GM23338 (cell line): ENCODE data around the gene GAA. TPM values are rescaled to one million over a fixed set of nuclear protein-coding genes. Genes with fewer than 3 reads are reported as not detected.
A peak's percentile ranks its signal among the peaks of the same experiment; 100 is the strongest.

ENCODE experiments used
- ATAC-seq: fragments of 200-7000 bp; cut with Tn5 transposase; 3 replicates; pipeline ENCODE4 v1.9.1; 2020
- DNase-seq: peaks from one replicate; pipeline ENCODE4 v3.0.0-alpha.2; 2015; ENCODE audit warnings: low spot score
- H2AFZ ChIP-seq: fragments of 200-600 bp; sonication (generic); 2 replicates; pipeline ENCODE4 v1.8.0; 2016; ENCODE audit warnings: antibody characterized with exemption, mild to moderate bottlenecking, moderate library complexity
- H3F3A ChIP-seq: fragments of 200-600 bp; sonication (generic); replicated peaks from 2 replicates; pipeline ENCODE4 v1.8.0; 2017; ENCODE audit warnings: antibody characterized with exemption, mixed run types, low read depth
- H3K27ac ChIP-seq: fragments of 200-600 bp; sonication (generic); 2 replicates; pipeline ENCODE4 v1.6.1; 2016; ENCODE audit warnings: low read depth
- H3K27me3 ChIP-seq: fragments of 200-600 bp; sonication (generic); 2 replicates; pipeline ENCODE4 v1.8.0; 2016; ENCODE audit warnings: mild to moderate bottlenecking, mixed run types, moderate library complexity; ENCODE audit not compliant: insufficient read depth
- H3K36me3 ChIP-seq: fragments of 200-600 bp; sonication (generic); 2 replicates; pipeline ENCODE4 v1.8.0; 2016; ENCODE audit warnings: mild to moderate bottlenecking; ENCODE audit not compliant: insufficient read depth
- H3K4me1 ChIP-seq: fragments of 200-600 bp; sonication (generic); 2 replicates; pipeline ENCODE4 v1.8.0; 2016; ENCODE audit warnings: mild to moderate bottlenecking, moderate library complexity; ENCODE audit not compliant: insufficient read depth
- H3K4me2 ChIP-seq: fragments of 200-600 bp; sonication (generic); 2 replicates; pipeline ENCODE4 v1.7.1; 2017; ENCODE audit warnings: mixed run types
- H3K4me3 ChIP-seq: fragments of 200-600 bp; sonication (generic); 2 replicates; pipeline ENCODE4 v1.6.1; 2016; ENCODE audit warnings: mixed run types
- H3K79me2 ChIP-seq: fragments of 200-600 bp; sonication (generic); replicated peaks from 2 replicates; pipeline ENCODE4 v1.8.0; 2017; ENCODE audit warnings: mild to moderate bottlenecking; ENCODE audit not compliant: insufficient read depth
- H3K9me2 ChIP-seq: fragments of 200-600 bp; sonication (generic); 2 replicates; pipeline ENCODE4 v1.8.0; 2017; ENCODE audit not compliant: insufficient read depth
- H4K20me1 ChIP-seq: fragments of 200-600 bp; sonication (generic); replicated peaks from 2 replicates; pipeline ENCODE4 v1.8.0; 2017; ENCODE audit warnings: mild to moderate bottlenecking; ENCODE audit not compliant: insufficient read depth
- H3K27ac Mint-ChIP-seq: 2 replicates; pipeline ENCODE4 v1.8.0; 2020; ENCODE audit warnings: inconsistent platforms, mild to moderate bottlenecking, moderate library complexity, mixed read lengths
- H3K27me3 Mint-ChIP-seq: 3 replicates; pipeline ENCODE4 v1.8.0; 2022; ENCODE audit warnings: low read depth, mild to moderate bottlenecking, moderate library complexity, mixed read lengths, inconsistent platforms; ENCODE audit not compliant: insufficient read depth, poor library complexity
- H3K36me3 Mint-ChIP-seq: 3 replicates; pipeline ENCODE4 v1.8.0; 2021; ENCODE audit warnings: low read depth, mild to moderate bottlenecking, inconsistent platforms, moderate library complexity, mixed read lengths
- H3K4me1 Mint-ChIP-seq: 3 replicates; pipeline ENCODE4 v1.8.0; 2020; ENCODE audit warnings: mild to moderate bottlenecking, inconsistent platforms, mixed read lengths
- H3K4me3 Mint-ChIP-seq: 3 replicates; pipeline ENCODE4 v1.8.0; 2021; ENCODE audit warnings: moderate library complexity, mild to moderate bottlenecking, inconsistent platforms, mixed read lengths
- H3K9me3 Mint-ChIP-seq: 3 replicates; pipeline ENCODE4 v1.8.0; 2020; ENCODE audit warnings: moderate library complexity, mild to moderate bottlenecking, inconsistent platforms, mixed read lengths
- CREB1 ChIP-seq: fragments of 250-450 bp; sonication (Bioruptor Pico); IDR thresholded peaks from 2 replicates; pipeline ENCODE4 v1.5.0; 2020; ENCODE audit warnings: low read depth, mild to moderate bottlenecking, moderate library complexity
- EZH2phosphoT487 ChIP-seq: fragments of 200-600 bp; sonication (generic); IDR thresholded peaks from one replicate; pipeline ENCODE4 v1.8.1; 2018; ENCODE audit warnings: antibody characterized with exemption; ENCODE audit not compliant: unreplicated experiment
- NANOG ChIP-seq: IDR thresholded peaks from 2 replicates; pipeline ENCODE4 v1.6.1; 2016; ENCODE audit warnings: antibody characterized with exemption, borderline replicate concordance
- POLR2AphosphoS5 ChIP-seq: IDR thresholded peaks from 2 replicates; pipeline ENCODE4 v1.6.1; 2016; ENCODE audit warnings: antibody characterized with exemption, low read depth
- ZNF331 ChIP-seq: fragments of 250-450 bp; sonication (Bioruptor Pico); IDR thresholded peaks from 2 replicates; pipeline ENCODE4 v1.5.0; 2020; ENCODE audit warnings: low read depth, mild to moderate bottlenecking, moderate library complexity
- long read RNA-seq: library from polyadenylated mRNA; unstranded; transcript quantifications from one replicate; pipeline ENCODE4 v2.0.0, GENCODE V29; 2020; ENCODE audit not compliant: unreplicated experiment
- polyA plus RNA-seq: library from polyadenylated mRNA; unstranded; fragments of >200 nt; fragmentation: Nextera tagmentation; extraction: Ambion mirVana; gene quantifications from 2 replicates; pipeline ENCODE4 v1.2.1, GENCODE V29; 2016
- total RNA-seq: library from RNA; depleted of rRNA; stranded (reverse); fragments of >200 nt; shearing (Covaris generic); gene quantifications from 2 replicates; pipeline ENCODE4 v1.2.3, GENCODE V29; 2014; rRNA removed
- TF ChIP-seq, protein P1 (sequence below), 2 experiments: fragments of 200-600 bp in 1 of 2; sonication (generic) in 1 of 2; conservative IDR thresholded peaks; 2 replicates each; pipeline versions ENCODE4 v1.5.1 to v1.6.1; 2016 to 2017; ENCODE audit warnings: antibody characterized with exemption in 2 of 2, low read depth in 2 of 2, mild to moderate bottlenecking in 2 of 2, moderate library complexity in 1 of 2
- TF ChIP-seq, protein P2 (sequence below): IDR thresholded peaks from 2 replicates; pipeline ENCODE4 v1.6.1; 2016; ENCODE audit warnings: antibody characterized with exemption

The GAA gene
- total RNA-seq, result 77.4 and 98.1 TPM in 2 replicates
- 72.5 and 73.9 TPM in 2 replicates for polyA plus RNA-seq
- long read RNA-seq, partial matches to known transcripts, result 12 of 22 reads
- long read RNA-seq, other reads (novel, unspliced or antisense), result 6 of 22 reads

DNA sequence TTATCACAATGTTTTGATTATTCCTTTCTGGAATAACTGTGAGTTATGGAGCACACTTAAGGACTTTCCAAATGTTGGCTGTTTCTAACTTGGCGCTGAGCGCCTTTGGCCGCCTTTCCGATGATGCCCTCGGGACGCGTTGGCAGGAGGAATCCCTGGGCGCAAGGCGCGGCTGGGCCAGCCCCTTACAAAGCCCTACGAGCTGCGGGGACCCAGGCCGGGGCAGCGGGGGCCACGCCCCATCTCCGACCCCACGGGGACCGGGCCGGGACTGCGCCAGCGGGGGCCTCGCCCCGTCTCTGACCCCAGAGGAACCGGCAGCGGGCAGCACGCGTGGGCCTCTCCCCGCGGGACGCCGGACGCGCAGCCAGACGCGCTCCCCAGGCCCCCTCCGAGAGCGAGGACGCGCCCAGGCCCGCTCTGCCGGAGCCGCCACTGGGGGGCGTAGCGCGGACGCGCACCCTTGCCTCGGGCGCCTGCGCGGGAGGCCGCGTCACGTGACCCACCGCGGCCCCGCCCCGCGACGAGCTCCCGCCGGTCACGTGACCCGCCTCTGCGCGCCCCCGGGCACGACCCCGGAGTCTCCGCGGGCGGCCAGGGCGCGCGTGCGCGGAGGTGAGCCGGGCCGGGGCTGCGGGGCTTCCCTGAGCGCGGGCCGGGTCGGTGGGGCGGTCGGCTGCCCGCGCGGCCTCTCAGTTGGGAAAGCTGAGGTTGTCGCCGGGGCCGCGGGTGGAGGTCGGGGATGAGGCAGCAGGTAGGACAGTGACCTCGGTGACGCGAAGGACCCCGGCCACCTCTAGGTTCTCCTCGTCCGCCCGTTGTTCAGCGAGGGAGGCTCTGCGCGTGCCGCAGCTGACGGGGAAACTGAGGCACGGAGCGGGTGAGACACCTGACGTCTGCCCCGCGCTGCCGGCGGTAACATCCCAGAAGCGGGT, at the start of gene GAA:
Gene GAA (plus strand): TSS at position 571 of the 935 bp plus-strand sequence. CDS start 3,006 bp downstream, outside the sequence.
- H3K27me3 Mint-ChIP-seq, result peaks cover 19% of the 10 kb centered on the region
- Histone ChIP-seq H2AFZ (peak within 1 kb of the TSS; percentile 96), H3K27ac (no peak within 1 kb of the TSS)

DNA sequence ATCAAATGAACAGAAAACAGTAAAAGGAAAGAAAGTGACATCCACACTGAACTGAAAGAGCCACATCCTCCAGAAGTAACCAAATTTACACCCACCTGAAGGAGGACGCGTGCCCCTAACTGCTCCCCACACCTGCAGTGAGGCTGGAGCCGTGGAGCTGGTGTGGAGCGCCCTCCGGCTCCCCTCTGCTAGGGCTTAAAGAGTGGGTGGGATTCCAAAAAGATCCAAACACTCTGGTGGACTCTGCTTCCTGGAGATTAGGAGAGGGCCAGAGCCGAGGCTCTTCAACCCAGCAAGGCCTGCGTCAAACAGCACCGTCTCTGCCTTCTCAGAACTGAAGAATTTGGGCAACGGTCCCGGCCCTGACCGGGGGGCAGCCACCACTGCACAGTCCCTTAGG, 49.7 kb upstream of the GAA start:
- Mint-ChIP-seq H3K27me3 (peaks cover 8% of the 10 kb centered on the region), H3K36me3 (0 out of 3 replicates have a peak, but pooled peaks cover 12% of the 10 kb centered on the region), H3K4me3 (no peak overlapping the region), H3K9me3 (no peaks in the 10 kb centered on the region), H3K27ac (no peak overlapping the region), H3K4me1 (peaks cover 24% of the 10 kb centered on the region)
- H4K20me1 ChIP-seq, result no peaks in the 10 kb centered on the region
- H3K9me2 ChIP-seq, result no peaks in the 10 kb centered on the region
- peaks cover 6% of the 10 kb centered on the region for H3K4me1 ChIP-seq
- ATAC-seq (no peak), DNase-seq (no peak)
- H3K36me3 ChIP-seq, result no peaks in the 10 kb centered on the region
- no peaks in the 10 kb centered on the region for H3K27me3 ChIP-seq
- no peak overlapping the region for H3K4me3 ChIP-seq
- no peaks in the 10 kb centered on the region for H3F3A ChIP-seq
- H2AFZ ChIP-seq, result no peak overlapping the region
- H3K79me2 ChIP-seq, result no peaks in the 10 kb centered on the region
- H3K27ac ChIP-seq, result no peak overlapping the region
- no peak overlapping the region for H3K4me2 ChIP-seq
- TF ChIP-seq, protein P1, sequence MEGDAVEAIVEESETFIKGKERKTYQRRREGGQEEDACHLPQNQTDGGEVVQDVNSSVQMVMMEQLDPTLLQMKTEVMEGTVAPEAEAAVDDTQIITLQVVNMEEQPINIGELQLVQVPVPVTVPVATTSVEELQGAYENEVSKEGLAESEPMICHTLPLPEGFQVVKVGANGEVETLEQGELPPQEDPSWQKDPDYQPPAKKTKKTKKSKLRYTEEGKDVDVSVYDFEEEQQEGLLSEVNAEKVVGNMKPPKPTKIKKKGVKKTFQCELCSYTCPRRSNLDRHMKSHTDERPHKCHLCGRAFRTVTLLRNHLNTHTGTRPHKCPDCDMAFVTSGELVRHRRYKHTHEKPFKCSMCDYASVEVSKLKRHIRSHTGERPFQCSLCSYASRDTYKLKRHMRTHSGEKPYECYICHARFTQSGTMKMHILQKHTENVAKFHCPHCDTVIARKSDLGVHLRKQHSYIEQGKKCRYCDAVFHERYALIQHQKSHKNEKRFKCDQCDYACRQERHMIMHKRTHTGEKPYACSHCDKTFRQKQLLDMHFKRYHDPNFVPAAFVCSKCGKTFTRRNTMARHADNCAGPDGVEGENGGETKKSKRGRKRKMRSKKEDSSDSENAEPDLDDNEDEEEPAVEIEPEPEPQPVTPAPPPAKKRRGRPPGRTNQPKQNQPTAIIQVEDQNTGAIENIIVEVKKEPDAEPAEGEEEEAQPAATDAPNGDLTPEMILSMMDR (conservative IDR thresholded peaks at IDR 0.05; ENCODE audit: low read depth in 2 of 2), result no peak
- no peak for TF ChIP-seq ZNF331 (CRISPR knock-in tag)

More for the DNA sequence above, at the start of gene GAA:
- Mint-ChIP-seq H3K27ac (peak within 1 kb of the TSS; percentile 60), H3K4me3 (peak within 1 kb of the TSS; percentile 91), H3K36me3 (peaks cover 3% of the 10 kb centered on the region; the same call in 2 of the 3 replicates), H3K4me1 (peaks cover 22% of the 10 kb centered on the region), H3K9me3 (no peaks in the 10 kb centered on the region; the same call in 2 of the 3 replicates)
- Histone ChIP-seq H4K20me1 (no peaks in the 10 kb centered on the region), H3K4me1 (peaks cover 10% of the 10 kb centered on the region; the same call in 1 of the 2 replicates), H3K4me2 (peak within 1 kb of the TSS; percentile 90), H3K79me2 (0 out of 2 replicates have a peak, but pooled peaks cover 5% of the 10 kb centered on the region), H3K36me3 (no peaks in the 10 kb centered on the region), H3K27me3 (peaks cover 8% of the 10 kb centered on the region; the same call in 1 of the 2 replicates), H3K4me3 (peak within 1 kb of the TSS; percentile 71), H3F3A (0 out of 2 replicates have a peak, but pooled peaks cover 4% of the 10 kb centered on the region), H3K9me2 (no peaks in the 10 kb centered on the region)
- no peak for TF ChIP-seq NANOG
- TF ChIP-seq, protein P2, sequence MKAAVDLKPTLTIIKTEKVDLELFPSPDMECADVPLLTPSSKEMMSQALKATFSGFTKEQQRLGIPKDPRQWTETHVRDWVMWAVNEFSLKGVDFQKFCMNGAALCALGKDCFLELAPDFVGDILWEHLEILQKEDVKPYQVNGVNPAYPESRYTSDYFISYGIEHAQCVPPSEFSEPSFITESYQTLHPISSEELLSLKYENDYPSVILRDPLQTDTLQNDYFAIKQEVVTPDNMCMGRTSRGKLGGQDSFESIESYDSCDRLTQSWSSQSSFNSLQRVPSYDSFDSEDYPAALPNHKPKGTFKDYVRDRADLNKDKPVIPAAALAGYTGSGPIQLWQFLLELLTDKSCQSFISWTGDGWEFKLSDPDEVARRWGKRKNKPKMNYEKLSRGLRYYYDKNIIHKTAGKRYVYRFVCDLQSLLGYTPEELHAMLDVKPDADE, result 0 out of 2 replicates have a peak, but pooled peaks have one; percentile 44
- peak; percentile 44; the same call in 1 of the 2 replicates for TF ChIP-seq CREB1 (CRISPR knock-in tag)
- no peak for TF ChIP-seq EZH2phosphoT487
- peak; percentile 70 for TF ChIP-seq POLR2AphosphoS5
- TF ChIP-seq, protein P1 (conservative IDR thresholded peaks at IDR 0.05; ENCODE audit: low read depth in 2 of 2), result peak; percentile 55 to 81; a peak in 3 of 4 replicates
- DNase-seq (peak; percentile 87), ATAC-seq (peak; percentile 81)
